Mucosa of rectum (tissue), 2 donors: ENCODE results near the gene HOXA4.

ENCODE experiments used
- H3K27ac ChIP-seq, 2 donors: one replicate each; pipeline ENCODE4 v1.7.0; 2013; ENCODE audit warnings: inconsistent platforms in 2 of 2, low read depth in 2 of 2, low read length in 2 of 2
- H3K27me3 ChIP-seq, 2 donors: one replicate each; pipeline ENCODE4 v1.7.0; 2013; ENCODE audit warnings: low read length in 2 of 2; ENCODE audit not compliant: control insufficient read depth in 2 of 2, insufficient read depth in 2 of 2
- H3K36me3 ChIP-seq, 2 donors: one replicate each; pipeline ENCODE4 v1.7.0; 2013; ENCODE audit warnings: low read length in 2 of 2; ENCODE audit not compliant: control insufficient read depth in 2 of 2, insufficient read depth in 2 of 2
- H3K4me1 ChIP-seq, 2 donors: one replicate each; pipeline ENCODE4 v1.7.0; 2013; ENCODE audit warnings: low read length in 2 of 2, mild to moderate bottlenecking in 1 of 2; ENCODE audit not compliant: control insufficient read depth in 2 of 2, insufficient read depth in 2 of 2
- H3K4me3 ChIP-seq, 2 donors: one replicate each; pipeline ENCODE4 v1.7.0; 2013; ENCODE audit warnings: low read length in 2 of 2
- H3K9ac ChIP-seq, 2 donors: one replicate each; pipeline ENCODE4 v1.7.0; 2013; ENCODE audit warnings: low read length in 2 of 2, low read depth in 1 of 2, mild to moderate bottlenecking in 1 of 2
- H3K9me3 ChIP-seq, 2 donors: one replicate each; pipeline ENCODE4 v1.7.0; 2013; ENCODE audit warnings: low read length in 2 of 2; ENCODE audit not compliant: control insufficient read depth in 2 of 2
- donor health status: healthy.
- donor health status: Normal muscosa, but diverticular disease.

HOXA4 gene

DNA sequence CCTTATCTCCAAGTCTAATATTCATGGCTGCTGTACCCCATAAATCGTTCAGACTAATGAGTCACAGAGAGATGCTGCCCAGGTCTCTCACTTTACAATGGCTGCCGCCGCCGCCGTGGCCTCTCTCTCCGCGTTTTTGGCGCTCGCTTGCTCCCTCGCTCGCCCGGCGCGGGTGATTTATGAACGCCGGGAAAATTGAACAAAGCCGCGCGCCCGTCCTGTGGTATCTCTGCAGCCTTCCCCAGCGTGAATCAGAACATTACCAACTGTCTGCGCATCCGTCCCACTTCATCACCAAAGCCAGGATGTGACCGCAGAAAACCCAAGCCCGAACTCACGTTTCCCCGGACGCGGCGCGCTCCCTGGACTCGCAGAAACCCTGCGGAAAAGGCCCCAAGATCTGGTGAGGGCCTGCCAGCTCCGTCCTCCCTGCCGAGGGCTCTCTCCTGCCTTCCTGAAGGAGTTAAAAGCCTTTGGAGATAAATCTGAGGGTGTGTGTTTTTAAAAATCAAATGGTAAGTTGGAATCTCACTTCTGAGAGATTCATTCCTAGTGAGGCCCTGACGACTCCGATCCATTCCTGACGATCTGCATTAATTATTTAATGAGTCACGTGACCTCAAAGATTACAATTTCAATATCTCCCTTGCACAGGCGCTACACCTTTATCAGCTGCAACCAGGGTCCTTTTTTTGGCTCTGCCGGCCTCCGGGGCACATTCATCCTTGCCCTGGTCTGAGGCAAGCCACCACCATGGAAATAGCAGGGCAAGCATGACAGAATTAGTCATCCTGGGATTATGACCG is 6.3 kb downstream of the HOXA4 start:
- peak overlapping the region; percentile 29 to 73 for H3K9ac ChIP-seq
- peaks cover 0 to 10% of the 10 kb centered on the region in 2 donors for H3K36me3 ChIP-seq
- no peaks in the 10 kb centered on the region for H3K27me3 ChIP-seq
- H3K4me3 ChIP-seq = peak overlapping the region; percentile 56 to 69
- no peaks in the 10 kb centered on the region for H3K9me3 ChIP-seq
- H3K4me1 ChIP-seq = peaks cover 46 to 75% of the 10 kb centered on the region in 2 donors
- peak overlapping the region; percentile 81 to 88 for H3K27ac ChIP-seq

DNA sequence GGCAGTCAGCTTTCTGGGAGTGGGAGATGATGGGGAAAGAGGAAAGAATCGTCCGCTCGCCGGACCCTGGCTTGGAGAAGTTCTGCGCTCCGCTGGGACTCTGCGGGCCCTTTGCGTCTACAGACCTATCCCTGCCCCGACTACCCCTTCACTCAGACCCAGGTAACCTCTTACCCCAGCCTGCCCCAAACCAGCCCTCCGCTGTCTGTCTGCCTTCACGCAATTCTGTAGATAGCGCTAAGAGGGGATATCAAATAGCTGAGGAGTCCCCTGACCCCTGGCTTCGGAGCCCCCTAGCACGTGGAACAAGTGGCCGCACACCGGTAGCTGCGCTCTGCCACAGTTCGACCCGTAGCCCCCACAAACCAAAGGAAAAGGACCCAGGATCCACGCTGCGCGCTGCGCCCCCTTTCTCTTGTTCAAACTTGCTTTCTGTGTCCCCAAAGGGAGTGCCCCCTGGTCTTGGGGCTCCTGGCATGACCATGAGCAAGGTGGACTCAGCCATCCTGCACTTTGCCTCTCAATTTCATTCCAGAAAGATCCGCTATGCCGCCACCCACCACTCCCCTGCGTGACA is 7.0 kb downstream of the HOXA4 start:
- no peaks in the 10 kb centered on the region for H3K9me3 ChIP-seq
- H3K4me1 ChIP-seq = peaks cover 46 to 73% of the 10 kb centered on the region in 2 donors
- H3K27ac ChIP-seq = peak overlapping the region; percentile 81 to 88
- H3K9ac ChIP-seq = peak overlapping the region; percentile 29 to 73
- H3K36me3 ChIP-seq = peaks cover 0 to 7% of the 10 kb centered on the region in 2 donors
- no peaks in the 10 kb centered on the region for H3K27me3 ChIP-seq
- H3K4me3 ChIP-seq = peak overlapping the region; percentile 56 to 69

DNA sequence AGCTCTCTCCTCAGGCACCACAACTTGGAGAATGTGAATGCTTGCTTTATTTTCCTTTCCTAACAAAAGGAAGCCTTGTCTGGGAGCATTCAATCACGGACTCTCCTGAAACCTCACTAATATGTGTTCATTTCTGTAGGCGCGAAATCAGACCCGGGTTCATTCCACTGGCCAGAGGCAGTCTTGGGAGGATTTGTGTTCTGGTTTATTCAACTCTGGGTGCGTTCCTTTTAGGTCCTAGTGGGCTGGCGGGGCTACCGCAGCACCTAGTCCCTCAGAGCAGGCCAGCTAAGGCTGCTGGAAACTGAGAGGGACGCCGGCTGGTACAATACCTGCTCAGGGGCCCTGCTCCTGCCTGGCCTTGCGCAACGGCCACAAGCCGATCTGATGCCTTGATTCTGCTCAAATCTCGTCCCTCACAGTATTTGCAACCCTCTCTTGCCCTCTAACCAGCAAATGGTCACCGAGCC is 7.5 kb downstream of the HOXA4 start:
- peaks cover 46 to 78% of the 10 kb centered on the region in 2 donors for H3K4me1 ChIP-seq
- no peaks in the 10 kb centered on the region for H3K9me3 ChIP-seq
- peaks cover 0 to 3% of the 10 kb centered on the region in 2 donors for H3K36me3 ChIP-seq
- H3K9ac ChIP-seq = peak overlapping the region; percentile 29 to 73
- H3K27ac ChIP-seq = peak overlapping the region; percentile 81 to 88
- H3K4me3 ChIP-seq = peak overlapping the region; percentile 56 to 69
- H3K27me3 ChIP-seq = no peaks in the 10 kb centered on the region

DNA sequence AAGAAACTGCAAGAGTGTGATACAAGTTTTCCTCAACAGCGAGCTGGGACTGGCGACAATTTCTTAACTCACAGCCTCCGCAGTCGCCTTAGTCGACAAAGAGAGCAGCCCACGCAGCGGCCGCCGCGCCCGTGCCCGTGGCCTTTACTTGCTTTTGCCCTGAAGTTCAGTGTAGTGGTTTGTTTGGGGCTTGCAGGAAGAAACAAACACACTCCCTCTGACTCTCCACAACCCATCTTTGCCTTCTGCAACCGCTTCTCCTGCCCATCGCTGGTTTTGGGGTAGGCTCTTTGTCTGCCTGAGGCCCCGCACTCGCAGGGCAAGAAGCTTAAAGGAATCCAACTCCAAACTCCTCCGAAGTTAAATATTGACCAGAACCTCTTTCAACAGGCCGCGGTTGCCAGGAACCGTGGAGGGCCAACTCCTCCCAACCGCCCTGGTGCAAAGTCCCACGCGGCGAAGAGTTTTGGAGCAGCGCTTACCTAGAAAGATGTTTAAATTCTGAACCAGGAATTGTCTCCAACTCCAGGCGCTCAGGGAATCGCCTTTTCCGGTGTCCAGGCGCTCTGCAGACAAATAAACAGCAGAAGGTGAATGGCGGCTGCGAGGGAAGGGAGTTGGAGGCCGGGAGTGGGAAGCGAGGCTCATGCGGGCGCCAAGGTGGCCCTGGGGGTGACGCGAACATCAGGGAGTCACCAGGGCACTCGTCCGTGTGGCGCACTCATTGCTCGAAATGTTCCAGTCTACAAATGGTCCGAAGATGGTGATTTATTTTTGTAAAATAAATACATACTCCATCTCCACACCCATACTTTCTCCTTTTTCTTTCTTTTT is 8.3 kb downstream of the HOXA4 start:
- Histone ChIP-seq H3K27me3 (no peaks in the 10 kb centered on the region), H3K4me1 (peaks cover 46 to 78% of the 10 kb centered on the region in 2 donors), H3K9me3 (no peaks in the 10 kb centered on the region), H3K27ac (peak overlapping the region; percentile 81 to 88), H3K36me3 (peaks cover 0 to 3% of the 10 kb centered on the region in 2 donors), H3K9ac (peak overlapping the region; percentile 29 to 73), H3K4me3 (peak overlapping the region; percentile 56 to 69)

DNA sequence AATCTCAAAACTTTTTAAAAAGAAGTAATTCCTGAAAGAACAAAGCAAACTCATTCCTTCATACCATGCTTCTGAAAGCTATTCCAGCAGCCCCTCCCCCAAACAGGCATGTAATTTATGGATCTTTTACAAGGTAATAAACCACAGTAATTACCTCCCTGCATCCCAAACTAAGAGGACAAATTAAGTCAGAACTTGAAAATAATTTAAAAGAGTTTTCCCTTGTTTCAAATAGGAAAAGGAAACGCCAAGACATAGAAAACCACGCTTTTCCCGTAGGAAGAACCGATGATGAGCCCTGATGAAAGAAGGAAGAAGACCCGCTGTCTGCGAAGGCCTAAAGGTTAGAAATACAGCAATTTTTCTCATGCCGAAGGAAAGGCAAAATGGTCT is 8.9 kb downstream of the HOXA4 start:
- Histone ChIP-seq H3K4me3 (peak overlapping the region; percentile 56 to 69), H3K27me3 (no peaks in the 10 kb centered on the region), H3K9ac (peak overlapping the region; percentile 20 to 73), H3K9me3 (no peaks in the 10 kb centered on the region), H3K36me3 (peaks cover 0 to 4% of the 10 kb centered on the region in 2 donors), H3K4me1 (peaks cover 47 to 82% of the 10 kb centered on the region in 2 donors), H3K27ac (peak overlapping the region; percentile 81 to 88)

DNA sequence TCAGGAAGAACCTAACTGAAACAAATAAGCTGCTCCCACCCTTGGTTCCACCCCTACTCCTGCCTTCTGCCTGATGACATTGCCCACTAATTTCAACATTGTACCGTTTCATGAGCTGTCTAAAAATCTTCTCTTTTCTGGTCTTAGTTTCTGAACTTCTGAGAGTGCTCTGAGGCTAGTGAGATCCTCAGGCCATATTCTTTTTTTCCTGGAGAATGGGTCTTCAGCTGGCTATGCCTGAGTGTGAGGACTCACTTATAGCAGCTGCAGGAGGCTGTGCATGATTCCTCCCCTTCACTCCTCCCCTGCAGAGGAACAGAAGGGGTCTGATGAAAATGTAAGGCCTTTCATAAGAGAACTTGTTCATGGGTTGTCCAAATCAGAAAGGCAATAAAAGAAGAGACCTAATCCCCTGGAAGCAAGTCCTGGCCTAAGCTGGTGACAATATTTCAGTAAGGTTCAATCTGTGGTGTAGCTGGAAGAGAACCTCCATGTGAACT is 11.1 kb downstream of the HOXA4 start:
- Histone ChIP-seq H3K9ac (peak overlapping the region in 1 of 2 donors; percentile 34), H3K9me3 (no peaks in the 10 kb centered on the region), H3K27me3 (no peaks in the 10 kb centered on the region), H3K27ac (peak overlapping the region; percentile 48 to 88), H3K4me1 (peaks cover 53 to 90% of the 10 kb centered on the region in 2 donors), H3K36me3 (peaks cover 0 to 4% of the 10 kb centered on the region in 2 donors), H3K4me3 (no peak overlapping the region)

DNA sequence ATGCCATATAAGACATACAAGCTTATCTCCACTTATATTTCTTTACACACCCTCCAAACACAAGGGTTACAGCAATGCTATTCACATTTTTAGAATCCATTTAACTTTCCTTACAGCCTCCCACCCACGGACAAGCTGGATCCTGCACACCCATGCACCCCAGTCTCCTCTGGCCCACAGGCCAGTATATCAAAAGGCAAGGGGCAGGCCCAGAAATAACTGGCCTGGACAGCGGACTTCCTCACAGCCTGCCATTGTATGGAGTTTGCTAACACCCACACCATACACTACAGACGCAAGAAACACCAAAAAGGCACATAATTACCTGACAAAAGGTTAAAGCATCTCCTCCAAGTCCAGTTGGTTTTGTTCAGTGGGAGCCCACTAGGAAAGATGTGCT is 12.0 kb downstream of the HOXA4 start:
- Histone ChIP-seq H3K9ac (no peak overlapping the region), H3K27me3 (no peaks in the 10 kb centered on the region), H3K36me3 (peaks cover 0 to 2% of the 10 kb centered on the region in 2 donors), H3K9me3 (no peaks in the 10 kb centered on the region), H3K4me1 (peaks cover 49 to 87% of the 10 kb centered on the region in 2 donors), H3K4me3 (peak overlapping the region in 1 of 2 donors; percentile 69), H3K27ac (peak overlapping the region; percentile 88 to 92)

DNA sequence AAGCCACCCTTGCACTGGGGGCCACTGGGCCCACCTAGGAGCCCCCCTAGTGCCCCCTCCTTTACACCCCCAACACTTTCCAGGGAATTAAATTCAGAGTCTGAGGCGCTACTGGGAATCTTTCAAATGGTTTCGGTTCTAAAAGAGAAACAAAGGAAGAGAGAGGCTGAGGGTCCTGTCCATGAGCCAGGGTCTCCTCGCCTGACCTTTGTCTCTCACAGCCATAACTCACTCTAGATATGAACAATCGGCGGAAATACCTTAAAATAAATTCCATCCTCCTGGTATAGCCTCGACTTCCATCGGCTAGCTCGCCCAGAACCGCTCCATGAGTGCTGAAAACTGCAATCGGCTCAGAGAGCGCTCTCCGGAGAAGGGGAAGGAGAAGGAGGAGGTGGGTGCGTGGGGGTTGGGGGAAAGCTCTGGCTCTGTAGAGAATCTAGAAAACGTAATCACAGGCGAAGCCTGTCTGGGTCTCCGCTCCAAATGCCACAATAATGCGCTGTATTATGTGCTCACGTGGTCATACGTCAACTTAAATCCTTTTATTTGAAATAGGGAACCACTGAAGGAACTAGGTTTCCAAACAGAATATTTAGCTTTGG is 12.6 kb downstream of the HOXA4 start:
- Histone ChIP-seq H3K9ac (peak overlapping the region; percentile 17 to 86), H3K27ac (peak overlapping the region; percentile 88 to 92)

More for the DNA sequence above, 12.6 kb downstream of the HOXA4 start:
- H3K4me1 ChIP-seq = peaks cover 49 to 84% of the 10 kb centered on the region in 2 donors
- no peaks in the 10 kb centered on the region for H3K27me3 ChIP-seq
- peak overlapping the region; percentile 57 to 69 for H3K4me3 ChIP-seq
- H3K36me3 ChIP-seq = peaks cover 0 to 2% of the 10 kb centered on the region in 2 donors
- H3K9me3 ChIP-seq = no peaks in the 10 kb centered on the region
